GM12878 (cell line): Measurements from ENCODE around the gene PCCA. TPM values are rescaled to one million over a fixed set of nuclear protein-coding genes. Genes with fewer than 3 reads are reported as not detected.

Experiments
- BCL11A ChIP-seq: IDR thresholded peaks from 2 replicates; pipeline ENCODE4 v1.6.1; 2011; ENCODE audit warnings: low read depth, low read length
- CBFB ChIP-seq: IDR thresholded peaks from 2 replicates; pipeline ENCODE4 v1.6.1; 2016; ENCODE audit warnings: antibody characterized with exemption, low read depth
- CBX3 ChIP-seq: fragments of 200-600 bp; sonication (generic); IDR thresholded peaks from 2 replicates; pipeline ENCODE4 v1.6.1; 2016; ENCODE audit warnings: low read depth, borderline replicate concordance
- EP300 ChIP-seq, 2 experiments: fragments of 150-350 bp in 1 of 2; IDR thresholded peaks; 2 replicates each; pipeline ENCODE4 v1.6.1; 2011 to 2012; ENCODE audit warnings: low read depth in 2 of 2, low read length in 2 of 2, borderline replicate concordance in 1 of 2, improper control_type of control experiment in 1 of 2, inconsistent platforms in 1 of 2; ENCODE audit not compliant: control insufficient read depth in 1 of 2
- FOXK2 ChIP-seq: fragments of 450-650 bp; IDR thresholded peaks from 2 replicates; pipeline ENCODE4 v1.6.1; 2017; ENCODE audit warnings: mild to moderate bottlenecking, moderate library complexity
- HDAC6 ChIP-seq: fragments of 200-600 bp; sonication (generic); IDR thresholded peaks from one replicate; pipeline ENCODE4 v1.8.0; 2017; ENCODE audit warnings: antibody characterized with exemption; ENCODE audit not compliant: unreplicated experiment
- IKZF2 ChIP-seq, 2 experiments: fragments of 450-650 bp; IDR thresholded peaks; 2 replicates each; pipeline ENCODE4 v1.6.1; 2017; ENCODE audit warnings: mild to moderate bottlenecking in 2 of 2, moderate library complexity in 2 of 2
- IRF4 ChIP-seq: IDR thresholded peaks from 2 replicates; pipeline ENCODE4 v1.6.1; 2011; ENCODE audit warnings: low read depth, low read length
- MEF2A ChIP-seq: IDR thresholded peaks from 2 replicates; pipeline ENCODE4 v1.6.1; 2011; ENCODE audit warnings: low read depth, mild to moderate bottlenecking, low read length, moderate library complexity; ENCODE audit not compliant: insufficient read depth
- MEF2B ChIP-seq: fragments of 450-650 bp; IDR thresholded peaks from 2 replicates; pipeline ENCODE4 v1.6.1; 2018; ENCODE audit warnings: mild to moderate bottlenecking, moderate library complexity; ENCODE audit not compliant: partially characterized antibody, poor library complexity, severe bottlenecking
- MYB ChIP-seq: fragments of 150-350 bp; IDR thresholded peaks from 2 replicates; pipeline ENCODE4 v1.6.1; 2014; ENCODE audit warnings: mild to moderate bottlenecking, low read depth, low read length, borderline replicate concordance
- NFIC ChIP-seq: IDR thresholded peaks from 2 replicates; pipeline ENCODE4 v1.6.1; 2012; ENCODE audit warnings: low read depth, mild to moderate bottlenecking, inconsistent platforms, low read length, moderate library complexity
- PAX5 ChIP-seq: IDR thresholded peaks from 2 replicates; pipeline ENCODE4 v1.6.1; 2011; ENCODE audit warnings: low read depth, low read length, borderline replicate concordance
- PML ChIP-seq: IDR thresholded peaks from 2 replicates; pipeline ENCODE4 v1.6.1; 2012; ENCODE audit warnings: low read length, inconsistent platforms
- POLR2A ChIP-seq: IDR thresholded peaks from 2 replicates; pipeline ENCODE4 v1.6.1; 2011; ENCODE audit warnings: low read depth, mild to moderate bottlenecking, low read length
- RUNX3 ChIP-seq: IDR thresholded peaks from 2 replicates; pipeline ENCODE4 v1.6.1; 2012; ENCODE audit warnings: low read length, inconsistent platforms
- SP1 ChIP-seq: IDR thresholded peaks from one replicate; pipeline ENCODE4 v1.6.1; 2011; ENCODE audit warnings: low read depth, low read length
- TAF1 ChIP-seq: IDR thresholded peaks from 2 replicates; pipeline ENCODE4 v1.6.1; 2011; ENCODE audit warnings: mild to moderate bottlenecking, low read depth, low read length, borderline replicate concordance
- TCF12 ChIP-seq: IDR thresholded peaks from 2 replicates; pipeline ENCODE4 v1.6.1; 2011; ENCODE audit warnings: low read depth, mild to moderate bottlenecking, low read length
- TCF3 ChIP-seq: IDR thresholded peaks from 2 replicates; pipeline ENCODE4 v1.6.1; 2012; ENCODE audit warnings: low read depth, mild to moderate bottlenecking, low read length, borderline replicate concordance; ENCODE audit not compliant: insufficient read depth
- polyA plus RNA-seq, 11 experiments: library from polyadenylated mRNA; depleted of rRNA in 4 of 11; unstranded in 6 of 11; stranded (reverse) in 5 of 11; fragments of >200 nt; fragmentation: Nextera tagmentation in 4 of 11; fragmentation: Illumina TruSeq in 1 of 11; extraction: Ambion mirVana in 4 of 11; extraction: Trizol in 1 of 11; gene quantifications; 1 replicate in 1 of 11; 2 replicates in 10 of 11; pipeline versions ENCODE4 v1.2.1 to v1.2.3, GENCODE V29; 2011 to 2016; ENCODE audit warnings: inconsistent platforms in 2 of 11, missing spikeins in 2 of 11, low read depth in 1 of 11
- total RNA-seq, 4 experiments: library from RNA; depleted of rRNA in 3 of 4; stranded (reverse); fragments of >200 nt in 3 of 4; fragmentation: Illumina TruSeq in 1 of 4; extraction: Trizol in 1 of 4; gene quantifications; 2 replicates each; pipeline versions ENCODE4 v1.2.1 to v1.2.3, GENCODE V29; 2013 to 2021
- TF ChIP-seq, protein P1 (sequence below): fragments of 450-650 bp; IDR thresholded peaks from 2 replicates; pipeline ENCODE4 v1.6.1; 2017; ENCODE audit warnings: mild to moderate bottlenecking
- TF ChIP-seq, protein P2 (sequence below): fragments of 450-650 bp; IDR thresholded peaks from 2 replicates; pipeline ENCODE4 v1.6.1; 2017; ENCODE audit warnings: mild to moderate bottlenecking, low read depth, inconsistent platforms; ENCODE audit not compliant: poor library complexity, severe bottlenecking

The PCCA gene
- total and polyA plus RNA-seq, 10 of the 15 experiments (the other 5 are each of a cell fraction or from before 2014, with no cell fraction given): 5.9 to 18.2 (median 12.4) TPM

- TF ChIP-seq TCF3 (0 out of 2 replicates have a peak, but pooled peaks have one; percentile 59), PAX5 (no peak), FOXK2 (no peak), NFIC (peak; percentile 89), CBFB (peak; percentile 39; the same call in 1 of the 2 replicates), CBX3 (no peak), IRF4 (0 out of 2 replicates have a peak, but pooled peaks have one; percentile 32), MEF2A (peak; percentile 77; the same call in 1 of the 2 replicates), PML (0 out of 2 replicates have a peak, but pooled peaks have one; percentile 53), BCL11A (peak; percentile 60; the same call in 1 of the 2 replicates), HDAC6 (no peak), POLR2A (no peak), TAF1 (no peak), MEF2B (peak; percentile 42), EP300 (IDR thresholded peaks at IDR 0.05; ENCODE audit: borderline replicate concordance in 1 of 2, control insufficient read depth in 1 of 2, low read depth in 2 of 2, low read length in 2 of 2) (peak in 1 of 2 experiments; percentile 74; a peak in 1 of 4 replicates), IKZF2 (IDR thresholded peaks at IDR 0.05) (peak; percentile 45 to 60; a peak in 3 of 4 replicates), MYB (no peak), SP1 (peak; percentile 19), RUNX3 (peak; percentile 96), TCF12 (peak; percentile 53; the same call in 1 of the 2 replicates)
- TF ChIP-seq, protein P1, sequence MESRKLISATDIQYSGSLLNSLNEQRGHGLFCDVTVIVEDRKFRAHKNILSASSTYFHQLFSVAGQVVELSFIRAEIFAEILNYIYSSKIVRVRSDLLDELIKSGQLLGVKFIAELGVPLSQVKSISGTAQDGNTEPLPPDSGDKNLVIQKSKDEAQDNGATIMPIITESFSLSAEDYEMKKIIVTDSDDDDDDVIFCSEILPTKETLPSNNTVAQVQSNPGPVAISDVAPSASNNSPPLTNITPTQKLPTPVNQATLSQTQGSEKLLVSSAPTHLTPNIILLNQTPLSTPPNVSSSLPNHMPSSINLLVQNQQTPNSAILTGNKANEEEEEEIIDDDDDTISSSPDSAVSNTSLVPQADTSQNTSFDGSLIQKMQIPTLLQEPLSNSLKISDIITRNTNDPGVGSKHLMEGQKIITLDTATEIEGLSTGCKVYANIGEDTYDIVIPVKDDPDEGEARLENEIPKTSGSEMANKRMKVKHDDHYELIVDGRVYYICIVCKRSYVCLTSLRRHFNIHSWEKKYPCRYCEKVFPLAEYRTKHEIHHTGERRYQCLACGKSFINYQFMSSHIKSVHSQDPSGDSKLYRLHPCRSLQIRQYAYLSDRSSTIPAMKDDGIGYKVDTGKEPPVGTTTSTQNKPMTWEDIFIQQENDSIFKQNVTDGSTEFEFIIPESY: no peak
- TF ChIP-seq, protein P2, sequence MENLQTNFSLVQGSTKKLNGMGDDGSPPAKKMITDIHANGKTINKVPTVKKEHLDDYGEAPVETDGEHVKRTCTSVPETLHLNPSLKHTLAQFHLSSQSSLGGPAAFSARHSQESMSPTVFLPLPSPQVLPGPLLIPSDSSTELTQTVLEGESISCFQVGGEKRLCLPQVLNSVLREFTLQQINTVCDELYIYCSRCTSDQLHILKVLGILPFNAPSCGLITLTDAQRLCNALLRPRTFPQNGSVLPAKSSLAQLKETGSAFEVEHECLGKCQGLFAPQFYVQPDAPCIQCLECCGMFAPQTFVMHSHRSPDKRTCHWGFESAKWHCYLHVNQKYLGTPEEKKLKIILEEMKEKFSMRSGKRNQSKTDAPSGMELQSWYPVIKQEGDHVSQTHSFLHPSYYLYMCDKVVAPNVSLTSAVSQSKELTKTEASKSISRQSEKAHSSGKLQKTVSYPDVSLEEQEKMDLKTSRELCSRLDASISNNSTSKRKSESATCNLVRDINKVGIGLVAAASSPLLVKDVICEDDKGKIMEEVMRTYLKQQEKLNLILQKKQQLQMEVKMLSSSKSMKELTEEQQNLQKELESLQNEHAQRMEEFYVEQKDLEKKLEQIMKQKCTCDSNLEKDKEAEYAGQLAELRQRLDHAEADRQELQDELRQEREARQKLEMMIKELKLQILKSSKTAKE: peak; percentile 69
Measured at GRCh38 chr13:100394005-100394695, 305.3 kb downstream of the PCCA start (continued).
